HG03378 (cell line): Measurements from ENCODE around the gene STPG3.
A peak's percentile ranks its signal among the peaks of the same experiment; 100 is the strongest.

Experiments used
- ATAC-seq: cut with Tn5 transposase; IDR thresholded peaks from one replicate; pipeline ENCODE4 v1.9.1; 2021; ENCODE audit warnings: mild to moderate bottlenecking, moderate library complexity; ENCODE audit not compliant: unreplicated experiment

STPG3 gene

GRCh38 chr9:137299938-137300337, 48.9 kb downstream of the STPG3 start:
- no peak for ATAC-seq

GRCh38 chr9:137300567-137301080, 49.5 kb downstream of the STPG3 start:
- ATAC-seq, result no peak

GRCh38 chr9:137301081-137301947, 50.2 kb downstream of the STPG3 start:
- ATAC-seq, result no peak

- peak; percentile 45 for ATAC-seq
These were observed 51.0 kb downstream of the STPG3 start, which contains the start of gene NRARP for GRCh38 chr9:137302118-137302448. Gene NRARP (minus strand): TSS chr9:137302271. CDS start chr9:137301928, 343 bp downstream.

- ATAC-seq, result peak; percentile 24
These were observed 51.5 kb downstream of the STPG3 start for GRCh38 chr9:137302449-137303150.
